ENCODE data around the gene FRY.

FRY gene

DNA sequence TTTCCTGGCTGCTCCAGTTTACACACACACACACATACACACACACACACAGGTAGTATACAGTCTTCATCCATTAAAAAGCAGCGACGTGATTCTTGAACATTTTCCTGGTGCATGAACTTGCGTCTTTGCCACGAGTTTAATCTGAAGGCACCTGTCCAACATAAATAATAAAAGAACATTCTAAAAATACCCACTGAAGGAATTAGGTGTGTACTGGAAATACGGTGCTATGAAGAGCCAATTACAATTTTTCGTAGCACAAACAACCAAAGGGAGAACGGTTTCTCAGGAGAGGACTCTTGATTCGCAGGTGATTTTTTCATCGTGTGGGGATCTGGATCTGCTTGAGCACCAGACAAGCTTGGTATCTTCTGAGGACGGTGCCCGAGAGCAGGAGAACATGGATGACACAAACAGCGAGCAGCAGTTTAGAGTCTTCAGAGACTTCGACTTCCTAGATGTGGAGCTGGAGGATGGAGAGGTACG lies 222.4 kb downstream of the FRY start:
- DNase-seq = no peak
- Histone ChIP-seq H3K9me3 (ENCODE audit: severe bottlenecking) (no peaks in the 10 kb centered on the region), H3K27ac (no peak overlapping the region), H3K36me3 (peaks cover 3% of the 10 kb centered on the region; the same call in 1 of the 2 replicates), H3K4me3 (ENCODE audit: low read depth, low read length) (no peak overlapping the region), H3K27me3 (ENCODE audit: insufficient read depth, low read depth, severe bottlenecking) (no peaks in the 10 kb centered on the region)
- TF ChIP-seq, protein P1, sequence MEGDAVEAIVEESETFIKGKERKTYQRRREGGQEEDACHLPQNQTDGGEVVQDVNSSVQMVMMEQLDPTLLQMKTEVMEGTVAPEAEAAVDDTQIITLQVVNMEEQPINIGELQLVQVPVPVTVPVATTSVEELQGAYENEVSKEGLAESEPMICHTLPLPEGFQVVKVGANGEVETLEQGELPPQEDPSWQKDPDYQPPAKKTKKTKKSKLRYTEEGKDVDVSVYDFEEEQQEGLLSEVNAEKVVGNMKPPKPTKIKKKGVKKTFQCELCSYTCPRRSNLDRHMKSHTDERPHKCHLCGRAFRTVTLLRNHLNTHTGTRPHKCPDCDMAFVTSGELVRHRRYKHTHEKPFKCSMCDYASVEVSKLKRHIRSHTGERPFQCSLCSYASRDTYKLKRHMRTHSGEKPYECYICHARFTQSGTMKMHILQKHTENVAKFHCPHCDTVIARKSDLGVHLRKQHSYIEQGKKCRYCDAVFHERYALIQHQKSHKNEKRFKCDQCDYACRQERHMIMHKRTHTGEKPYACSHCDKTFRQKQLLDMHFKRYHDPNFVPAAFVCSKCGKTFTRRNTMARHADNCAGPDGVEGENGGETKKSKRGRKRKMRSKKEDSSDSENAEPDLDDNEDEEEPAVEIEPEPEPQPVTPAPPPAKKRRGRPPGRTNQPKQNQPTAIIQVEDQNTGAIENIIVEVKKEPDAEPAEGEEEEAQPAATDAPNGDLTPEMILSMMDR (IDR thresholded peaks at IDR 0.05; ENCODE audit: low read depth, low read length) = no peak

DNA sequence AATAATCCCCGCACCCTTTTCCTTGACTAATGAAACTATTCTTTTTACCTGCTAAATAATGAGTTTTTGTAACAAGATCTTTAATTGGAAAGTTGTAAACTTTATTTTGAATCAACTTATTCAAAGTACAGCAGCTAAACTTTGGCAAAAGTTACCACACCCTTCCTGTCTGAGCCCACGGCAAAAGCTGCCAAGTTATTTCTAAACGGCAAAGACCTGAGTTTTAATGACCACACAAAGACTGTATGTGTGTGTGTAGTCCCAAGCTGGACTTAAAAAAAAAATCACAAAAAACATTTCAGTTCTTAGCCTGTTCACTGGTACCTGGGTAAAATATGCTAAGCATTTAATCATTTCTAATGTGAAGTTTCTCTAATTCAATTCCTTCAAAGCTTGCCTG lies 222.8 kb downstream of the FRY start:
- H3K4me3 ChIP-seq (ENCODE audit: low read depth, low read length) = no peak overlapping the region
- no peak for DNase-seq
- no peaks in the 10 kb centered on the region for H3K9me3 ChIP-seq (ENCODE audit: severe bottlenecking)
- peaks cover 3% of the 10 kb centered on the region; the same call in 1 of the 2 replicates for H3K36me3 ChIP-seq
- H3K27ac ChIP-seq = no peak overlapping the region
- TF ChIP-seq, protein P1 (IDR thresholded peaks at IDR 0.05; ENCODE audit: low read depth, low read length) = no peak
- H3K27me3 ChIP-seq (ENCODE audit: insufficient read depth, low read depth, severe bottlenecking) = no peaks in the 10 kb centered on the region

DNA sequence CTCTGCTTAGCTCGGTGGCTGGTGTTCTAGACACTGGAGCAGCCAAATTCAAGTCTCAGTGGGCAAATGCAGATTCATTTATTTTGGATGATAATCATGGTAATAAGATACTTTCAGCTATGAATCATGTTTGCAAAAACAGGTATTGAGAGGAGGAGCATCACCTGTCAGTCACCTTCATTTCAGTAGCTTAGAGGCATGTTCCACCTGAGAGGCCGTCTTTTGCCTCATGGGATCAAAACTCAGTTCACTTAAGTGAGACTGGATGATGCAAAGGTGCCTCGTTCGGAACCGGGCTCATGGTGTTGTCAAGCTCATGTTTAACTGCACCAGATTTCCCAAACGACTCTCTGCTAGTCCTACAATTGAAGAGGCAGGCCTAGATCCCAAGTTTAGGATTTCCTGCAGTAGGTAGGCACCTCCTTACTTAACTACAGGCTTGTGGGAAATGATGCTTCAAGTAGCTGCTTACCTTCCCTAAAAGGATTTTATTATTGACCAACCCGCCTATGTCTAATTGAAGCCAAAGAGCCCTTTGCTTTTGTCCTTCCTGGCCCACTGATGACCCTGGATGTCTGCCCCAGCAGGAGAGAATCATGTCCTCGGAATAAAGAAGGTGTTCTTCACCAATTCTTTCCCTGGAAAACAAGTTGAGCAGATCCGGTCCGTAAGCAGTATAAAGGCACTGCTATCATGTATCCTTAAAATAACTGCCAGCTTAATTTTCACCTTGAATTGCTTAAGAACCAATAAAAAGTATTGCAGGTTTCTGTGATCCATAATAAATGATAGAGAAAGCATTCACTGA lies 223.5 kb downstream of the FRY start:
- TF ChIP-seq, protein P1 (IDR thresholded peaks at IDR 0.05; ENCODE audit: low read depth, low read length) = no peak
- DNase-seq = no peak

DNA sequence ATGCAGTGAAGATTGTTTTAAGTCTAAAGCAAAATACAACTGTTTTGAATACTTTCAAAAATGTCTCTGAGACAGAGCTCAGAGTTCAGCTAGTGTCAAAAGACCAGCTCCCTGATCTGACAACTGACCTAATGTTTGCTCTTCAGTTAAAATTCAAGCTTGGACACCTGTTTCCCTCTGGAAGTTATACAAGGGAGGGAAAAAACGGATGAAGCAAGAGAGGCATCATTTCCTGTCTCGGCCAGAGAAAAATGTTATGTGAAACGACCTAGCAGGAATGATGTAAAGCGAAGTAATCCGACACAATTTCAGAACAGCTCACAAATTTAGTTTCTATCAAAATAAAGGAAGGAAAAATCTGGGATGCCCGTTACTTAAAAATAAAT lies 224.1 kb downstream of the FRY start:
- H3K27me3 ChIP-seq (ENCODE audit: insufficient read depth, low read depth, severe bottlenecking) = no peaks in the 10 kb centered on the region
- no peak overlapping the region for H3K4me3 ChIP-seq (ENCODE audit: low read depth, low read length)
- no peak for DNase-seq
- no peak overlapping the region for H3K27ac ChIP-seq
- peaks cover 3% of the 10 kb centered on the region; the same call in 1 of the 2 replicates for H3K36me3 ChIP-seq
- no peaks in the 10 kb centered on the region for H3K9me3 ChIP-seq (ENCODE audit: severe bottlenecking)
- TF ChIP-seq, protein P1 (IDR thresholded peaks at IDR 0.05; ENCODE audit: low read depth, low read length) = no peak

More for the DNA sequence above, 223.5 kb downstream of the FRY start:
- Histone ChIP-seq H3K27me3 (ENCODE audit: insufficient read depth, low read depth, severe bottlenecking) (no peaks in the 10 kb centered on the region), H3K4me3 (ENCODE audit: low read depth, low read length) (no peak overlapping the region), H3K27ac (no peak overlapping the region), H3K9me3 (ENCODE audit: severe bottlenecking) (no peaks in the 10 kb centered on the region), H3K36me3 (peaks cover 3% of the 10 kb centered on the region; the same call in 1 of the 2 replicates)

DNA sequence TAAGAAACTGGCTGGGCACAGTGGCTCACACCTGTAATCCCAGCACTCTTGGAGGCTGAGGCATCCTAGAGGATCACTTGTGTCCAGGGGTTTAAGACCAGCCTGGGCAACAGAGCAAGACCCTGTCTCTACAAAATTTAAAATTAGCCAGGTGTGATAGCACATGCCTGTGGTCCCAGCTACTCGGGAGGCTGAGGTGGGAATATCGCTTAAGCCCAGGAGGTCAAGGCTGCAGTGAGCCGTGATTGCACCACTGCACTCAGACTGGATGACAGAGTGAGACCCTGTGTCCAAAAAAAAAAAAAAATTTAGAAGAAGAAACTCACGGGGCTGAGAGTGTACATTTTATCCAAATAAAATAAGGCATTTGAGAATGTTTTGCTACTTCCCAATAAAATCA lies 224.7 kb downstream of the FRY start:
- no peak overlapping the region for H3K27ac ChIP-seq
- DNase-seq = no peak
- H3K4me3 ChIP-seq (ENCODE audit: low read depth, low read length) = no peak overlapping the region
- no peaks in the 10 kb centered on the region for H3K9me3 ChIP-seq (ENCODE audit: severe bottlenecking)
- no peaks in the 10 kb centered on the region for H3K27me3 ChIP-seq (ENCODE audit: insufficient read depth, low read depth, severe bottlenecking)
- TF ChIP-seq, protein P1 (IDR thresholded peaks at IDR 0.05; ENCODE audit: low read depth, low read length) = no peak
- peaks cover 4% of the 10 kb centered on the region; the same call in 1 of the 2 replicates for H3K36me3 ChIP-seq

Measured in WERI-Rb-1 (cell line).